Cerebellar nuclear complex (tissue), 1 donor: ENCODE results near the gene GAGE12F.
"Not testable (repeated sequence)": the region's sequence is repeated elsewhere in the genome, so short reads cannot be mapped to it uniquely, and the experiment has no call there.

Experiments used
- DNase-seq, 2 experiments: peaks; one replicate each; lab custom pipeline; 2025; lab: John Stamatoyannopoulos, UW

Gene GAGE12F, protein sequence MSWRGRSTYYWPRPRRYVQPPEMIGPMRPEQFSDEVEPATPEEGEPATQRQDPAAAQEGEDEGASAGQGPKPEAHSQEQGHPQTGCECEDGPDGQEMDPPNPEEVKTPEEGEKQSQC

DNA sequence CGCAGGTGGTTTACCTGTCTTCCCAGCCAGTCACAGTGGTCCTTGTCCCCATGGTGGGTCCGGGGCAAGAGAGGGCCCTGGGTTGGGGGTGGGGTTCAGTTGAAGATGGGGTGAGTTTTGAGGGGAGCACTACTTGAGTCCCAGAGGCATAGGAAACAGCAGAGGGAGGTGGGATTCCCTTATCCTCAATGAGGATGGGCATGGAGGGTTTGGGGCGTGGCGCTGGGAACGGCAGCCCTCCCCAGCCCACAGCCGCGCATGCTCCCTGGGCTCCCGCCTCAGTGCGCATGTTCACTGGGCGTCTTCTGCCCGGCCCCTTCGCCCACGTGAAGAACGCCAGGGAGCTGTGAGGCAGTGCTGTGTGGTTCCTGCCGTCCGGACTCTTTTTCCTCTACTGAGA lies at the start of gene GAGE12F:
GAGE12F (plus strand) TSS at position 301 of the 400 bp plus-strand sequence. CDS start 1,155 bp downstream, outside the sequence.
- DNase-seq = not testable (repeated sequence)

DNA sequence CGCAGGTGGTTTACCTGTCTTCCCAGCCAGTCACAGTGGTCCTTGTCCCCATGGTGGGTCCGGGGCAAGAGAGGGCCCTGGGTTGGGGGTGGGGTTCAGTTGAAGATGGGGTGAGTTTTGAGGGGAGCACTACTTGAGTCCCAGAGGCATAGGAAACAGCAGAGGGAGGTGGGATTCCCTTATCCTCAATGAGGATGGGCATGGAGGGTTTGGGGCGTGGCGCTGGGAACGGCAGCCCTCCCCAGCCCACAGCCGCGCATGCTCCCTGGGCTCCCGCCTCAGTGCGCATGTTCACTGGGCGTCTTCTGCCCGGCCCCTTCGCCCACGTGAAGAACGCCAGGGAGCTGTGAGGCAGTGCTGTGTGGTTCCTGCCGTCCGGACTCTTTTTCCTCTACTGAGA lies 28.8 kb upstream of the GAGE12F start, which contains the start of gene GAGE12C:
GAGE12C (plus strand) TSS at position 301 of the 400 bp plus-strand sequence. CDS start 1,155 bp downstream, outside the sequence.
- not testable (repeated sequence) for DNase-seq

DNA sequence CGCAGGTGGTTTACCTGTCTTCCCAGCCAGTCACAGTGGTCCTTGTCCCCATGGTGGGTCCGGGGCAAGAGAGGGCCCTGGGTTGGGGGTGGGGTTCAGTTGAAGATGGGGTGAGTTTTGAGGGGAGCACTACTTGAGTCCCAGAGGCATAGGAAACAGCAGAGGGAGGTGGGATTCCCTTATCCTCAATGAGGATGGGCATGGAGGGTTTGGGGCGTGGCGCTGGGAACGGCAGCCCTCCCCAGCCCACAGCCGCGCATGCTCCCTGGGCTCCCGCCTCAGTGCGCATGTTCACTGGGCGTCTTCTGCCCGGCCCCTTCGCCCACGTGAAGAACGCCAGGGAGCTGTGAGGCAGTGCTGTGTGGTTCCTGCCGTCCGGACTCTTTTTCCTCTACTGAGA lies 19.2 kb upstream of the GAGE12F start, which contains the start of gene GAGE12D:
GAGE12D (plus strand) TSS at position 301 of the 400 bp plus-strand sequence. CDS start 1,155 bp downstream, outside the sequence.
- DNase-seq = not testable (repeated sequence)

DNA sequence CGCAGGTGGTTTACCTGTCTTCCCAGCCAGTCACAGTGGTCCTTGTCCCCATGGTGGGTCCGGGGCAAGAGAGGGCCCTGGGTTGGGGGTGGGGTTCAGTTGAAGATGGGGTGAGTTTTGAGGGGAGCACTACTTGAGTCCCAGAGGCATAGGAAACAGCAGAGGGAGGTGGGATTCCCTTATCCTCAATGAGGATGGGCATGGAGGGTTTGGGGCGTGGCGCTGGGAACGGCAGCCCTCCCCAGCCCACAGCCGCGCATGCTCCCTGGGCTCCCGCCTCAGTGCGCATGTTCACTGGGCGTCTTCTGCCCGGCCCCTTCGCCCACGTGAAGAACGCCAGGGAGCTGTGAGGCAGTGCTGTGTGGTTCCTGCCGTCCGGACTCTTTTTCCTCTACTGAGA lies 9.7 kb upstream of the GAGE12F start, which contains the start of gene GAGE12E:
GAGE12E (plus strand) TSS at position 301 of the 400 bp plus-strand sequence. CDS start 1,155 bp downstream, outside the sequence.
- not testable (repeated sequence) for DNase-seq

DNA sequence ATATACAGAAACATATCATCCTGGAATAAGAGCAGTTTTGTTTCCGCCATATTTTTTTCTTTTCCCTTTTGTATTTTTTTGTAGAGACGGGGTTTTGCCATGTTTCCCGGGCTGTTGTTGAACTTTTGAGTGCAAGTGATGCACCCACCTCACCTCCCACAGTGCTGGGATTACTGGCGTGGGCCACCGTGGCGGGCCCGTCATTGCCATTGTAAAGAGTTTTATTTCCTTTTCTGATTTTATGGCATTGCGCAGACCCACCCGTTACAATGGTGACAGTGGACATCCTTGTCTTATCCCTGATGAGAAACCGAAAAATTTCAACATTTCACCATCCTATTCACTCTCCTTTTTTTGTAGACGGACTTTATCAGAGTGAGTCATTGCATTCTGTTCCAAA lies 8.1 kb downstream of the GAGE12F start:
- DNase-seq = not testable (repeated sequence)

DNA sequence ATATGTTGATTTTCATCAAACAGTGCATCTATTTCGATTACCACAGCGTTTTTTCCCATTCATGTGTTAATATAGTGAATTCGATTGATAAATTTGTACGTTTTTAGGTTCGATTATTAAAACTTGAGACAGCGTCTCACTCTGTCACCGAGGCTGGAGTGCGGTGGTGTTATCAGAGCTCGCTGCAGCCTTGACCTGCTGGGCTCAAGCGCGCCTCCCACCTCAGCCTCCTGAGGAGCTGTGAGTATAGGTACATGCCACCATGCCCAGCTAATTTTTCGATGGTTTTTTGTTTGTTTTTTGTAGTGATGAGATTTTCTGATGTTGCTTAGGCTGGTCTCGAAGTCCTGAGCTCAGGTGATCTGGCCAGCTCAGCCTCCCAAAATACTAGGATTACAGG lies 8.5 kb downstream of the GAGE12F start:
- not testable (repeated sequence) for DNase-seq

DNA sequence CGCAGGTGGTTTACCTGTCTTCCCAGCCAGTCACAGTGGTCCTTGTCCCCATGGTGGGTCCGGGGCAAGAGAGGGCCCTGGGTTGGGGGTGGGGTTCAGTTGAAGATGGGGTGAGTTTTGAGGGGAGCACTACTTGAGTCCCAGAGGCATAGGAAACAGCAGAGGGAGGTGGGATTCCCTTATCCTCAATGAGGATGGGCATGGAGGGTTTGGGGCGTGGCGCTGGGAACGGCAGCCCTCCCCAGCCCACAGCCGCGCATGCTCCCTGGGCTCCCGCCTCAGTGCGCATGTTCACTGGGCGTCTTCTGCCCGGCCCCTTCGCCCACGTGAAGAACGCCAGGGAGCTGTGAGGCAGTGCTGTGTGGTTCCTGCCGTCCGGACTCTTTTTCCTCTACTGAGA lies 9.5 kb downstream of the GAGE12F start, which contains the start of gene GAGE12G:
GAGE12G (plus strand) TSS at position 301 of the 400 bp plus-strand sequence. CDS start 1,155 bp downstream, outside the sequence.
- DNase-seq = not testable (repeated sequence)

DNA sequence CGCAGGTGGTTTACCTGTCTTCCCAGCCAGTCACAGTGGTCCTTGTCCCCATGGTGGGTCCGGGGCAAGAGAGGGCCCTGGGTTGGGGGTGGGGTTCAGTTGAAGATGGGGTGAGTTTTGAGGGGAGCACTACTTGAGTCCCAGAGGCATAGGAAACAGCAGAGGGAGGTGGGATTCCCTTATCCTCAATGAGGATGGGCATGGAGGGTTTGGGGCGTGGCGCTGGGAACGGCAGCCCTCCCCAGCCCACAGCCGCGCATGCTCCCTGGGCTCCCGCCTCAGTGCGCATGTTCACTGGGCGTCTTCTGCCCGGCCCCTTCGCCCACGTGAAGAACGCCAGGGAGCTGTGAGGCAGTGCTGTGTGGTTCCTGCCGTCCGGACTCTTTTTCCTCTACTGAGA lies 19.0 kb downstream of the GAGE12F start, which contains the start of gene GAGE12H:
GAGE12H (plus strand) TSS at position 301 of the 400 bp plus-strand sequence. CDS start 1,155 bp downstream, outside the sequence.
- not testable (repeated sequence) for DNase-seq

DNA sequence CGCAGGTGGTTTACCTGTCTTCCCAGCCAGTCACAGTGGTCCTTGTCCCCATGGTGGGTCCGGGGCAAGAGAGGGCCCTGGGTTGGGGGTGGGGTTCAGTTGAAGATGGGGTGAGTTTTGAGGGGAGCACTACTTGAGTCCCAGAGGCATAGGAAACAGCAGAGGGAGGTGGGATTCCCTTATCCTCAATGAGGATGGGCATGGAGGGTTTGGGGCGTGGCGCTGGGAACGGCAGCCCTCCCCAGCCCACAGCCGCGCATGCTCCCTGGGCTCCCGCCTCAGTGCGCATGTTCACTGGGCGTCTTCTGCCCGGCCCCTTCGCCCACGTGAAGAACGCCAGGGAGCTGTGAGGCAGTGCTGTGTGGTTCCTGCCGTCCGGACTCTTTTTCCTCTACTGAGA lies 28.6 kb downstream of the GAGE12F start, which contains the start of gene GAGE2A:
GAGE2A (plus strand) TSS at position 301 of the 400 bp plus-strand sequence. CDS start 1,155 bp downstream, outside the sequence.
- DNase-seq = not testable (repeated sequence)

DNA sequence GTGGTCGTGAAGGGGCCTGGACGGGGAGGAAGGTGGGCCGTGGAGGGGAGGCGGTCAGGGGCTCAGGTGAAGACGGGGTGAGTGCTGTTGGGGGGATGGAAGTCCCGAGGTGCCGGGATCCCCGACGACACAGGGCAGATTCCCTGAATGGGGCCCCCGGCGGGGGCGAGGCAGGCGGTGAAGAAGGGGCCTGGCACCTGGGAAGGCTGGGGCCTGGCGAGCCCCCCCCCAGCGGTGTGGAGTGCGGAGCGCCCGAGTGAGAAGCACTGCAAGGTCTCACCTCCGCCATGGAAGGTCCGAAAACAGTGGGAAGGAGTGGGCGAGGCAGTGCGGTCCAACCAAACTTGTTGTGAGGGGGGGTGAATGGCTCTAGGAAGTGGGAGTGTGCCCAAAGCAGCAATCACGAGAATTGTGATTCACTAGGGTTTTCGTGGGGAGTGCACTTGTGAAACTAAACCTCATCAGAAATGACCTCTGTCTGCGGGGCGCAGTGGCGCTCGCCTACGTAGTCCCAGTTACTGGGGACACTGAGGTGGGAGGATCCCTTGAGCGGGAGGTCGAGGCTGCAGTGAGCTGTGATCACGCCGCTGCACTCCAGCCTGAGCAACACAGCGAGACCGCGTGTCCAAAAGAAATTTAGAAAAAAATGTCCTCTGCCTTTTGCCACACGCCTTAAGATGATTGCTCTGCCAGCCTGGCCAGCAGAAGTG lies 29.3 kb downstream of the GAGE12F start:
- DNase-seq = not testable (repeated sequence)

DNA sequence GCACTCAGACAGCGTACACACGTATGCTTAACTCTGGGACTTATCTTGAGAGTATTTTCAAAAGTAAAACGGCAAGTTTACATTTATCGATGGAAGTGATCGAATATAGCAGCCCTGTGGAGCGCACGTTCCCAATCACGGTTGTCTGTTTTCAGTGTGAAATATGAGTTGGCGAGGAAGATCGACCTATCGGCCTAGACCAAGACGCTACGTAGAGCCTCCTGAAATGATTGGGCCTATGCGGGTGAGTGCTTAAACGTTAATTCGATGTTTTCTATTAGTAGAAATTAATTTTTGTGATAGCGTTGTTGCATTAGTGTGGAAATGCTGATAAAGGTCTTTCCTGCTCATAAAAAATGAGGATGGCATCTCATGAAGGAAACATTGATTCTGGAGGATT lies 29.8 kb downstream of the GAGE12F start:
- DNase-seq = not testable (repeated sequence)

DNA sequence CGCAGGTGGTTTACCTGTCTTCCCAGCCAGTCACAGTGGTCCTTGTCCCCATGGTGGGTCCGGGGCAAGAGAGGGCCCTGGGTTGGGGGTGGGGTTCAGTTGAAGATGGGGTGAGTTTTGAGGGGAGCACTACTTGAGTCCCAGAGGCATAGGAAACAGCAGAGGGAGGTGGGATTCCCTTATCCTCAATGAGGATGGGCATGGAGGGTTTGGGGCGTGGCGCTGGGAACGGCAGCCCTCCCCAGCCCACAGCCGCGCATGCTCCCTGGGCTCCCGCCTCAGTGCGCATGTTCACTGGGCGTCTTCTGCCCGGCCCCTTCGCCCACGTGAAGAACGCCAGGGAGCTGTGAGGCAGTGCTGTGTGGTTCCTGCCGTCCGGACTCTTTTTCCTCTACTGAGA lies 38.1 kb downstream of the GAGE12F start, which contains the start of gene GAGE1:
GAGE1 (plus strand) TSS at position 301 of the 400 bp plus-strand sequence. CDS start 1,155 bp downstream, outside the sequence.
- not testable (repeated sequence) for DNase-seq

DNA sequence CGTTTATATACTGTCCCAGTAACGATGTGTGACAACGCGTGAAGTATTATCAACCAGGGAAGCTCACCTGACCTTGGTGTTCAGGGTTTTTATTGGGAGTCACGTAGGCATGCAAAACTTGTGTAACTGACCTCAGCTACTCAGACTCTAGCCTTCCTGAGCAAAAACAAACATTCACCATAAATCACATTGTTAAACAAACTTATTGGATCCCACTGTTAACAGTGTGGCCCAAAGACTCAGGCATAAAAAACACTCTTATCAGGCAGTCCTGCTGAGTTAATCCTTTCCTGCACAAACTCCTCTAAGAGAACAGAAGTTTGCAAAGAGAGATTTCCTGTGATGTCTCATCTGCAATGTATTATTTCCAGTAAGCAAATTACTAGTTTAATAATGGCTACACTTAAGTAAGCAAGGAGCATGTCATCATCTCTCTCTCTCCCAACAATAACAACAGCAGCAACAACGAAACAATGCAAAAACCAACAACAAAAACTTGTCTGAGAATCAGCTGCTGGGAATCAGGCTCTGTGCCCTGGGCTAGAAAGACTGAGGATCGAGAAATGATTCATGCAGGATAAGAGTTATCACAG lies 50.2 kb downstream of the GAGE12F start:
- DNase-seq = no peak
